CD4-positive, alpha-beta T cell treated with Interleukin-6 for 4 hours (primary cell): ENCODE measurements around the gene GTPBP6.
"Not testable (repeated sequence)": the region's sequence is repeated elsewhere in the genome, so short reads cannot be mapped to it uniquely, and the experiment has no call there.

Experiments used
- DNase-seq: peaks from one replicate; pipeline ENCODE4 v3.0.0-alpha.2; 2020; ENCODE audit warnings: mixed read lengths

GTPBP6 gene

DNA sequence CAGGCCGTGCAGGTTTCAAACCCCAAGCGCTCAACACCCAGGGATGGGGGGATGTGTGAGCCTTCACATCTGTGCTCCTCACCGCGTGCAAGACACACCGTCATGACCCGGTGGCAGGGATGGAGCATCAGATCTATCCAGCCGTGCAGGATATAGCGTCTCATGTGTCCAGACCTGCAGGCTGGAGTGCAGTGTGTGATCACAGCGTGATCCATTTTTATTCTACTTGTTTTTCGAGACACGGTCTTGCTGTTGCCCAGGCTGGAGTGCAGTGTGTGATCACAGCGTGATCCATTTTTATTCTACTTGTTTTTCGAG lies 32.7 kb upstream of the GTPBP6 start:
- not testable (repeated sequence) for DNase-seq

DNA sequence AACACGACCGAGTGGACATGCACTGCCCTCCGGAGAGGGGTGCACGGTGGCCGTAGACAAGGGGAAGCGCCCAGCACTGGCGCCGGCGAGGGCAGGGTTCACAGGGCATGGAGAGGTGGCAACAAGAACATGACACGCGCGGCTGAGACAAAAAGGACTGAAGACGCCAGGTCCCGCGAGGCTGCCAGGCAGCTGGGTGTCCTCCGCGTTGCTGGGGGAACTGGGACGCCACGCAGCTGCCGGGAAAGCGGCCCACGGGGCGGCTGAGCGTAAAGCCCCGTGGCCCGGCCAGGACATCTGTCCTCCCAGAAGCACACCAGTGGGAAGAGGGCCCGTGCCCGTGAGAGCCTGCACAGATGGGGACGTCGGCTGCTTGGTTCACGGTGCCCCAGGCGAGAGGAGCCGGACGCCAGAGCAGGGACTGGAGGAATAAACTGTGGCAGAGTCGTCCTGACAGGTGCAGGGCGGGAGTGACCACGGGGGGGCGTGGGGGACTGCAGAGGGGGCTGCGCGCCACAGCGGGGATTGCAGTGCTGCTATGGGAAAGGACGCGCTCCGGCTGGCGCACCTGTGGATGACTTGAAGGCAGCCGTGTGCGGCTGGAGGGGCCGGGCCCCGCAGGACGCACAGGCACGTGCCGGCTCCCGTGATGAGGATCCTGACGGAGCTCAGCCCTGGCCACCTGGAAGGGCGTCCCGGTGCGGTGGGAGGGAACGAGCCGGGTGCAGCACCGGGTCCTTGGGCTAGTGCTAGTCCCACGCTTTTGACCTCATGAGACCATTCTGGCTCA lies 32.1 kb upstream of the GTPBP6 start:
- DNase-seq = no peak

DNA sequence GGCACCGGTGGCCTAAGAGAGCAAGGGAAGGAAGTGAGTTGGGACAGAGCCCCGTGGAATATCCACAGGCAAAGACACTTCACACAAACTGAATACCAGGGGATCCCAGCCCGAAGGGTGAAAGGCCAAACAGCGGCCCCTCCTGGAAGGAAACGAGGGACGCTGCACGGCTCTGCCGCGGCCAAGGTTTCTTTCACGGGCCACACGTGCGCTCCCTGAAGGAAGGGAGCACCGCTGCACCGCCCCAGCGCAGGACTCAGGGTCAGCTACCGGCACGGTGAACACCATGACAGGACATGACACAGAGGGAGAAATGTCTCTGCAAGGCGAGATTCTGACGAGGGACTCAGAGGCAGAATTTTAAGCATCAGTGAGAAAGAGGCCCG lies 31.5 kb upstream of the GTPBP6 start:
- DNase-seq = no peak

DNA sequence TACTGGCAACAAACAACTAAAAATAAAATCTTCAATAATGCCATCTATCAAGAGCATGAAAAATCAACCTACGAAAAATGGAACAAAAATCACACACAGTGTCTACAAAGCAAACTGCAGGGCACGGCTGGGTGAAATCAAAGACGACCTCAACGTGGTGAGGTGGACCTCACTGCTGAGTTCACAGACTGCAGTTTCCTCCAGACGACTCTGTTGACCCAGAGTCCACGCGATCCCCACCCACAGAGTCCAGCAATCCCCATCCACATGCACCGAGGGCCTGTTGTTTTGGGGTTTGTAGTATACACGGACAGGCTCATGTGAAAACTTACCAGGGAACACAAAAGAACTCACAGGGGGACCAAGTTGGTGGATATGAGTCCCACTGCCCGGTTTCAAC lies 31.1 kb upstream of the GTPBP6 start:
- no peak for DNase-seq

DNA sequence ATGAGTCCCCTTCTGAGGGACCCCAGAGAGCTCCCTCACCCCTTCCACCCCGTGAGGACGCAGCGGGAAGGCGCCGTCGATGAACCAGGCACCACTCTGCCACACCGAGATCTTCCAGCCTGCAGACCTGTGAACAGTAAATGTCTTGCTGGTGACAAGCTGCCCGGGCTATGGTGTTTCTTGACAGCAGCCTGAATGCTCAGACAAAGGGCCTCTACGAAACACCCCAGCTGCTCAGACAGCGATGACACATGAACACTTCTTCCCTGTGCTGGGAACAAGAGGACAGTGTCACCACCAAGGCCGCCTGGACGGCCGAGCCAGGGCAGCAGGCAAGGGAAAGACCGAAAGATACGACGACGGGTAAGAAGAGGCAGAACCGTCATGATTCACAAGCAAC lies 30.6 kb upstream of the GTPBP6 start:
- no peak for DNase-seq

DNA sequence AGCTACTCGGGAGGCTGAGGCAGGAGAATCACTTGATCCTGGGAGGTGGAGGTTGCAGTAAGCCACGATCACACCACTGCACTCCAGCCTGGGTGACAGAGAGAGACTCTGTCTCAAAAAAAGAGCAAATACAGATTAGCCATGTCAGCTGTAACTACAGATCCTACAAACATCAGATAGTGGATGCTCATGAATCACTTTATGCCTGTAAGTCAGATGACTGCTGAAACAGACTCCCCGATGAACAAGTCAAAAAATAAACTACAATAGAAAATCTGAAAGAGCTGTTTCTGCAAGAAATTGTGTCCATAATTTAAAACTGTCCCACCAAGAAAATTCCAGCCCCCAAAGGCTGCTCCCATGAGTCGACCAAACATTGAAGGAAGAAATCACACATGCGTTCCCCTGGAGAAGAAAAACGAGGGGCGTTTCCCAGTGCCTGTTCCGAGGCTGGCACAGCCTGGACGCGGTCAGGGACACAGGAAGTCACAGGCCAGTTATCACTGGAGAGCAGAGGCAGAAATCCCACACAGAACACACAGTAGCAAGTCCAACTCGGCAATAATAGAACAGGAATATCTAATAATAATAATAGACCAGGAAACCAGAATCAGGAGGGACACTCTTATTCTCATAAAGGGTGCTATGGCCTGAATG lies 30.0 kb upstream of the GTPBP6 start:
- DNase-seq = no peak

DNA sequence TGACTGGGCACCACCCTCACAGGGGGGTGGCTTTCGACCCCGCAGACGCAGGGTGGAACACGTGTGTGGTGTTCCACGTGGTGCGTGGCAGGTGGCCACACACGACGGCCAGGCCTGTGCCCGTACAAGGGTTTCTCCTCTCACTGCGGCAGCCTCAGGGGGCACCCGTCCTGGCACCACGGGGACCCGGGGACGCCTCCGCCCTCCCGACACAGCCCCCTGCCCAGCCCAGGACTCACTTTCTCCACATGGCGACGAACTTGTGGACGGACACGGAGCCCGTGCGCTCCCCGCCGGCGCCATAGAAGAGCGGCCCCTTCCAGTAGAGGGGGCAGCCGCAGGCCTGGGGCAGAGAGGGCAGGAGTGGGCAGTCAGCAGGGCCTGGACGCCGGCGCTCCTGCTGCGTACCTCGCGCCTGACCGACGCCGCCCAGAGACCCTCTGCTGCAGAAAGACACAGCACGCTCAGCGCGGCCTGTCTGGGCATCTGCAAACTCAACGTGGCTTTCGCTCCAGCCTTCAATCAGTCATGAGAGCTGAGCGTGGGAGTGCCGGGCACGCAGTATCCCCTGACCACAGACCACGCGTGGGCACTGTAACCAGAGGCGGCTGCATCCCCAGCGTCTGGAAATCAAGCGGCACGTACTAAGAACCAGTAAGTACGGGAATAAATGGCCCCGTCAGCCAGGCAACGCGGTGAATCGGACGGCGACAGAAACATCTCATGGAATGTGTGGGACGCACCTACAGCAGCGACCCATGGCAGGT lies 28.9 kb upstream of the GTPBP6 start:
- DNase-seq = no peak

DNA sequence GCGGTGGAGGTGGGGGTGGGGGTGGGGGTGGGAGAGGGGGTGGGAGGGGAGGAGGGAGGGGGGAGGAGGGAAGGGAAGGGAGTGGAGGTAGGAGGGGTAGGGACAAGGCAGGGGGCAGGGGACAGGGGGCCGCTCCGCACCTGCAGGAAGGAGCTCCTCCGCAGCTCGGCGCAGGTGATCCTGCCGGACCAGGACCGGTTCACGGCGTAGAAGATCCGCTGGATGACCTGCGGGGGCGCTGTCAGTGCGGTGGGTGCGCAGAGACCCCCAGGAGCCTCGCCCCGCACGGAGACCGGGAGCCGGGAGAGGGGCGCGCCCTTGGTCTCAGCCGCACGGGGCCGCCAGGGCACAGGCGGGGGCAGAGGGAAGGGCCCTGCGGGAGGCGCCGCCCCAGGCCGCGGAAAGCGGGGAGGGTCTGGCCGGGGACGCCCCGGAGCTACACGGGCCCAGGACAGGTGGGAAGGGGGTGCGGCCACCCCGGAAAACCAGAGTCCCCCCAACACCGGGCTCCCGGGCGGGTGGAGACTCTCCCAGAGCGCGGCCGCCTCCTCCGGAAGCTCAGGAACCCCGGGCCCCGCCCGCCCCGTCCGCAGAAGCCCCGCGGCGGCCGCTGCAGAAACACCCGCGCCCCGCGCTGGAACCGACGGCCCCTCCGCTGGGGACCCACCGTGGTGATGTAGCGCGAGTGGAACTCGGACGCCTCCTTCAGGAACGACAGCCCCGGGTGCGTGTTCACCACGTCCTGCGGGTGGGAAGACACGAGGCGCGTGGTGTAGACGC lies 27.6 kb upstream of the GTPBP6 start:
- DNase-seq = no peak

DNA sequence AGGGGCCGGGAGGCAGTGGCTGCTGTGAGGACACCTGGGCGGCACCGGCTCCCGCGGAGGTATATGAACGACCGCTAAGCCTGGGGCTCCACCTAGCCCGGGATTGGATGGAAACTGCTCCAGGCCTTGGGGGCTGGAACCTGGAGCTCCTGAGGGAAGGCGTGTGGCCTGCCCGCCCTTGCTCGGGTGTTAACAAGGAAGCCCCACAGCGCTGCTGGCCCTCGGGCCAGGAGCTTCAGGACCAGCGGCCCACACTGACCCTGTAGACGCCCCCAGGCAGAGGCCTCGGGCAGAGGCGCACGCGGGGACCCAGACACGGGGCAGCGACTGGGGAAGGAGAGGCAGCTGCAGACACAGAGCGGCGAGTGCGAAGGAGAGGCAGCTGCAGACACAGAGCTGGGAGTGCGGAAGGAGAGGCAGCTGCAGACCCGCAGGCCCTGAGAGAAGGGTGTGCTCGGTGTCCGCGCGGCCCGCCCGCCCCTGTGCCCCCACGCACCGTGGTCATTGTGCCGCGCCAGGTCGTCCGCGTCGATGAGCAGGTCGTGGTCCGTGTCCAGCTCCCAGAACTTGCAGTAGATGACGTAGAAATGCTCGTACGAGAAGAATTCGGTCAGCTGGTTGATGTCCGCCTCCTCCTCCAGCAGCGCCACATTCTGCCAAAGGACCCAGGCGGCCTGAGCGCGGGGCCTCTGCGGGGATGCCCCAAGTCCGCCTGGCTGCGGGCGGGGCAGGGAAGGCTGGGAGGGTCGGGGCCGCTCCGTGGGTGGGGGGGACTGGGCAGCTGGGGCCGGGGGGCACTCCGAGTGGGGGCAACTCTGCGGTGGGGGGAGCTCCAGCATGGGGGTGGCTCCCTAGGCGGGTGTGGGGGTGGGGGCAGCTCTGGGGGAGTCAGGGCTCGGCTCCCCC lies 26.7 kb upstream of the GTPBP6 start:
- no peak for DNase-seq

DNA sequence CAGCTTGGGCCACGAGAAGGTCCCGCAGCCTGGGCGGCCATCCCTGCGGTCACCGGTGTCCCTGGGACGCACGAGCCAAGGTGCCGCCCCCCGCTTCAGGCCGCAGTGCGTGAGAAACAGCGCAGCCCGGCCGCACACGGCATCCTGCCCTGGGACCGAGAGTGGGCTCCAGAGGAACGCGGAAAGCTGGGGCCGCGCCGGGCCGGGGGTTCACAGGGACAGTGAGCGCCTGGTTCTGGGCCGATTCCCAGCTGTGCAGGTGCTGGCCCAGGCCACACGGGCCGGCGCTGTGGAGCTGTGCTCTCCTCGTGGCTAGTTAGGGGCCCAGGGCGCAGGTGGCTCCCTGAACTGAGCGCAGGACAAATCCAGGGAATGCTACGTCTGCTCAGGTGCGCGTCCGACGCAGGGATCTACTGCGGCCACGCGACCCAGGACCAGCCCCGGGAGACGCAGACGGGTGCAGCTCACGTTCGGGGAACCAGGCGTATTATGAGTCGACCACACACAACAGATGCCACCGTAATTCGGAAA lies 25.8 kb upstream of the GTPBP6 start:
- no peak for DNase-seq

DNA sequence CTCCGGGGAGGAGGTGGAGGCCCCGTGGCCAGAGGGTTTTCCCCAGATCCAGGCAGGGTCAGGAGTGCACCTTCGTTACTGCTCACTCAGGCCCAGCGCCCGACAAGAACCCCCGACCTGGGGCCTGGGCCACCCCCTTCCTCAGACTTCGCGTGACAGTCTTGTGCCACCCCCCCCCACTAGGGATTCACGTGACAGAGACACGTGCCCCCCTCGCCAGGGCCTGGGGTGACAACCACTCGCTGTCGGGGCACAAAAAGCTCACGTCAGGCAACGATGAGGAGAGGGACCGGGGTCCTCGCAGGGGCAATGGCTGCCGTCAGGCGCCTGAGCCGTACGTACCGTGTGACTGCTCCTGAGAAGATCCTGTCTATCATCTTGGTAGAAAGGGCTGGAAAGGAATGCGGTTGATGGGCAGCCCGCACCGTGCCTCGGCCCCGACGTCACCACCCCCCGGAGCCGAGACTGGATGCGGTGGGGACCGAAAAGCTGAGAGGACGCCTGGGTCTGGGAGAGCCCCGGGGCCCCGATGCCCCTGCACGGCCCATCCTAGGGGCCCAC lies 23.0 kb upstream of the GTPBP6 start:
- no peak for DNase-seq

DNA sequence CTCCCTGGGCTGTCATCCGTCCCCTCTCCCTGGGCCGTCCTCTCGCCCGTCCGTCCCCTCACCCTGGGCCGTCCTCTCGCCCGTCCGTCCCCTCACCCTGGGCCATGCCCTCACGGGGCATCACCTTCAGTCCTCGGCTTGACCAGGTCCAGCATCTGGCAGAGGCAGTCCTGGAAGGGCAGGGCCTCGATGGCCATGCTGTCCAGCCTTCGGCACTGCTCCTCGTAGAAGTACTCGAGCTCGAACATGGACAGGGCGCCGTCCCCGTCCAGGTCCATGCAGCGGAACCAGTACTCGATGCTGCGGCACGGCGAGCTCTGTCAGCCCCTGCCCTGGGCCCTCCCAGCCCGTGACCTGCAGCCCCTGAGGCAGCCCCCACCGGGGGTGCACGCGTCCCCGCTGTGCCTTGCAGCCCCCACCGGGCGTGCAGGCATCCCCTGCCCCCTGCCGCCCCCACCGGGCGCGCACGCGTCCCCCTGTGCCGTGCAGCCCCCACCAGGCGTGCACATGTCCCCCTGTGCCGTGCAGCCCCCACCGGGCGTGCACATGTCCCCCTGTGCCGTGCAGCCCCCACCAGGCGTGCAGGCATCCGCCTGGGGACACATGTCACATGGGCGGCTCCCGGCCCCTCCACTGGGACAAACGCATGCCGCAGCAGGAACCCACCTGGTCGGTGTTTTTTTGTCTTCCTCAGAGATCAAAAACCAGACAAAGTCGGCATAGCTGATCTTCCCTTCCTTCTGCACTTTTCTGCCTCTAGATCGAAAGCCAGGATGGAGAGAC lies 22.2 kb upstream of the GTPBP6 start:
- DNase-seq = no peak

DNA sequence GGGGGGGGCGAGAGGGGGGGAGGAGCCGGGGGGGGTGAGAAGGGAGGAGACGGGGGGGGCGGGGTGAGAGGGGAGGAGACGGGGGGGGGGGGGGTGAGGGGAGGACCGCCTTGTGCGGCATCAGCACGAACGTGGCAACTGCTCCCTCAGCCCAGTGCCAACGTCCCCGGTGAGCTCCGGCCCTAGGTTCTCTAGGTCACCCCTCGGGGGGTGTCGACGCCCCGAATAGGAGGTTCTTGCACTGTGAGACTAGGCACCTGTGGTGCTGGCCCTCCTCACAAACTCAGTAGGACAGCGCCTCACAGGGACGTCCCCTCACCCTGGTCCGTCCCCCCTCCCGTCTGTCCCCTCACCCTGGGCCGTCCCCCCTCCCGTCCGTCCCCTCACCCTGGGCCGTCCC lies 21.5 kb upstream of the GTPBP6 start:
- DNase-seq = no peak

DNA sequence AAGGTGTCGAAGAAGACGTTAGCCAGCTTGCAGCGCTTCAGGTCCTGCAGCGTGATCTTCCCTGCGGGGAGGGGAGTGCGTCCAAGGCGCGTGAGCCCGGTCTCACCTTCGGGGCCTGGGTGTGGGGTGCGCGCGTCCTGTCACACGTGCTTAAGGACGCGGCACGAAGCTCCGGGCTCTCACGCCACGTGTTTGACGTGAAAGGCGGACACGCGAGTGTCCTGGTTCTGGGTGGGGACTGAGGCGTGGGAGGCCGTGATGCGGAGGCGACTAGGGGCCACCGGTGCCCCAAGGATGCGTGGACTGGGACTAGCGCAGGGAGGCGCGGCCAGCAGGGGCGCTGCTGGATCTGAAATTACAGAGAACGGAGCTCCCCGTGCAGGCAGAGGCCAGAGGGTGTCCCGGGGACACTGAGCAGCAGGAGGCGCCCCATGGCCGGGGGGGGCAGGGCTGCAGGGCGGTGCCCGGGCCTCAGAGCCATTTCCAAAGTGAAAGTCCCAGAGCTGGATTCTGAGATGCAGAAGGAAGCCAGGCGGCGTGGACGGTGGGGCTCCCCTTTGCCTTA lies 20.3 kb upstream of the GTPBP6 start:
- no peak for DNase-seq

DNA sequence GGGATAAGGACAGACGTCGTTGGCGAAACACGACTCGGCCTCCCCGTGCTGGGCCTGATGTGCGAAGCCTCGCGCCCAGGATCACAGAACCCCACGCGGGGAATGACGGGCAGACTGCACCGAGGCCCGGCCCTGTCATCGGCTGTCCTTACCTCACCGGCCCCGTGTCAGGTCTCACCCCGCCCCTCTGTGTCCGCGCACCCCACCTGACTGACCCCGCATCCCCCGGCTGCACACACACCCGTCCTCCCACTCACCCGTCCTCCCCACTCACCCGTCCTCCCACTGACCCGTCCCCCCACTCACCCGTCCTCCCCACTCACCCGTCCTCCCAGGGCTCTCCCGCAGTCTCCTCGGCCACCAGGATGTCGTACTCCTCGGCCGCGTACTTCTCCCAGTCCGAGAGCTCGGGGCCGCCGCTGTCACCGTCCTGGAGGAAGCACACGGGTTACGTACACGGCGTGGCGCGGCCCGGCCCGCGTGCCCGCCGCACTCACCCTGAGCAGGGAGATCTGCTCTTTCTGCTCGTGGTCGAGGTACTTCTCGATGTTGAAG lies 19.8 kb upstream of the GTPBP6 start:
- no peak for DNase-seq

DNA sequence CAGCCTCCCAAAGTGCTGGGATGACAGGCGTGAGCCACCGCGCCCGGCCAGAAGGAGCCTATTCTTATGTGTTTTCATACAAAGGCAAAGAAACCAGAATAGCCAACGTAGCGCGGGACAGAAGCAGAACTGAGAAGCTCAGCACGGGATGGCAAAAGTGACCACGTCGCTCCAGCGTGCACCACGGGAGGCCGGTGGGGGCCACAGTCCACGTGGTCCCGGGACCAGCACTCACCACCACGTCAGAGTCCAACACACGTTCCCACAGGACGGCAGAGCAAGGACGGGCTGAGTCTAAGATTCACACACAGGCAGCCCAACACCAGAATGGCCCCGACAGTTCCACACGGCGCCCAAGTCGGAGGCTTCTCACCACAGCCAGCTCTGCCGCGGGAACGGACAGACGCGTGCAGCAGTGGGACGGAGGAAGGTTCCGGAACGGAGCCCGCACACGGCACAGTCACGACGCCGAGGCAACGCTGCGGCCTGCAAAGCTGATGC lies 18.8 kb upstream of the GTPBP6 start:
- no peak for DNase-seq

DNA sequence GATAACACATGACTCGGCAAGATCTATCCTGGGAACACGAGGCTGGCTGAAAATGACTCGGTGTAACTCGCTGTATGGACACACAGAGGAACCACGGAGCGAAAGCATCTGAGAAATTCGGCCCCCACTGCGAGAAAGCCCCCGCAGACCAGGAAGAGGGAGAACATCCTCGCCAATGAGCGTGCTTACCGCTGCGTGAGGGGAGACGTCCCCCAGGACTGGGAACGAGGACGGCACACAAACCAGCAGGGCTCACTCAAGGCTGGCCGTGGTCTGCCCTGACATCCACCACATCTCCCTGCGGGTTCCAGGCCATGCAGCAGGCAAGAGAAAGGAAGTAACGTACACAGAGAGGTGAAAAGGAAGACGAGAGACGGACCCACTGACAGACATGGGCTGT lies 17.6 kb upstream of the GTPBP6 start:
- DNase-seq = no peak

DNA sequence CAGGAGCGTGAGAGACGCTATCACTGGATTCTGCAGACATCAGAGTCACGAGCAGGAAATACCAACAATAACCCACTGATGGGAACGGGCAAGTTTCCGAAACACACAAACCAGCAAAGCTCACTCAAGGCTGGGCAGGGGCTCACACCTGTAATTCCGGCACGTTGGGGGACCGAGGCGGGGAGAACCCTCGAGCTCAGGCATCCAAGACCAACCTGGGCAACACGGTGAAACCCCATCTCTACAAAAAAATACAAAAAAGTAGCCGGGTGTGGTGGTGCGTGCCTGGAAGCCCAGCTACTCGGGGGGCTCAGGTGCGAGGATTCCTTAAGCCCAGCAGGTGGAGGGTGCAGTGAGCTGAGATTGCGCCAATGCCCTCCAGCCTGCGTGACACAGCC lies 17.2 kb upstream of the GTPBP6 start:
- DNase-seq = no peak

DNA sequence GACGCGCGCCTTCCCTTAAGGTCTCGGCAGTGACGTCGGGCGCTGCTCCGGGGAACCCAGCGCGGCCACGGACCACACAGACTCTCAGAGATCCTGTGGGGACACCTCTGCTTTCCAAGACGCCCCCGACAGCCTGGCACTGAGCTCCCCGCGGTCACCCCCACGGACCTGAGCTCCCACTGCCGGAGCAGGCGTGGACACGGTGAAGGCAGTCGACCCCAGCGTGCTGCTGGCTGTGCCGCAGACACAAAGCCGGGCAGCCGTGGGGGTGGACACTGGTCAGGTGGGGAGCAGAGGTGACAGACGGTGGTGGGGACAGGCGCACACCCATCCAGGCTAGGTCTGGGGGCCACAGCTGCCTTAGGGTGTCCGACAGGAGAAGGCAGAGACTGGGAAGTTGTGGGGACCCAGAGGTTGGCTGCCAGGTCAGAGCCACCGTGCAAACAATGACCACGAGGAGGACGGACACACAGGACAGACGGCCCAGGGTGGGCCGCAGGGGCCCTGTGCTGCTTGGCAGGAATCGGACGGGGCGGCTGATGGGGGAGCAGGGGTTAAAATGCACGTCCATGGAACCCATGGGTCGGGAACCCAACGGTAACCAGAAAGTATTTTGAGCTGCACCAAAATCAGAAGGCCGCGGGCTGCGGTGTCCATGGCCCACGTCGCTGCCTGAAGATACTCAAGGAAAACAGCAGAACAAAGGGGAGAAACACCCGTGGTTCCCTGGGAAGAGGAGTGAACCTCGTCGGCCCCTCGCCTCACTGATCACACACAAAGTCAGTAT lies 16.6 kb upstream of the GTPBP6 start:
- no peak for DNase-seq
